ENCODE measurements around the gene PID1.

DNA sequence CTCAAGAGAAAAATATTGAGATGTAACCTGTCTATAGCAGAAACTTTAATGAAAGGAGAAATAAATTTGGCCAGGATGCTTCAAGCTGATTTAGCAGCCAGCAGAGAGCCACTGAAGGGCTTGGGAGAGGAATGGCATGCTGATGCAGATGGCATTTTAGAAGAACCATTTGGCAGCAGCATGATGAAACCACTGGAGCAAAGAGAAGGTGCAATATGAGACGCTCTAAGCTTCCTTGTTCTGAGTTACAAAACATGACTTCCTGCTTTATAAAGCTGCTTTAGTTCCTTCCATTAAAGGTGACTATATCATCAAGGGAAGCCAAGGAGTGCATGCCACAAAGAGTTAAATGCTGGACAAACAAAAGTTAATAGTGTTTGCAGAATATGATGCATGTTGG is 189.7 kb downstream of the PID1 start:
- TF ChIP-seq, protein P1, sequence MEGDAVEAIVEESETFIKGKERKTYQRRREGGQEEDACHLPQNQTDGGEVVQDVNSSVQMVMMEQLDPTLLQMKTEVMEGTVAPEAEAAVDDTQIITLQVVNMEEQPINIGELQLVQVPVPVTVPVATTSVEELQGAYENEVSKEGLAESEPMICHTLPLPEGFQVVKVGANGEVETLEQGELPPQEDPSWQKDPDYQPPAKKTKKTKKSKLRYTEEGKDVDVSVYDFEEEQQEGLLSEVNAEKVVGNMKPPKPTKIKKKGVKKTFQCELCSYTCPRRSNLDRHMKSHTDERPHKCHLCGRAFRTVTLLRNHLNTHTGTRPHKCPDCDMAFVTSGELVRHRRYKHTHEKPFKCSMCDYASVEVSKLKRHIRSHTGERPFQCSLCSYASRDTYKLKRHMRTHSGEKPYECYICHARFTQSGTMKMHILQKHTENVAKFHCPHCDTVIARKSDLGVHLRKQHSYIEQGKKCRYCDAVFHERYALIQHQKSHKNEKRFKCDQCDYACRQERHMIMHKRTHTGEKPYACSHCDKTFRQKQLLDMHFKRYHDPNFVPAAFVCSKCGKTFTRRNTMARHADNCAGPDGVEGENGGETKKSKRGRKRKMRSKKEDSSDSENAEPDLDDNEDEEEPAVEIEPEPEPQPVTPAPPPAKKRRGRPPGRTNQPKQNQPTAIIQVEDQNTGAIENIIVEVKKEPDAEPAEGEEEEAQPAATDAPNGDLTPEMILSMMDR (IDR thresholded peaks at IDR 0.05) = no peak
- no peak for TF ChIP-seq POLR2A (IDR thresholded peaks at IDR 0.05)
- TF ChIP-seq EP300 (IDR thresholded peaks at IDR 0.05) = no peak
